Muscle layer of colon (tissue), 2 donors: ENCODE measurements around the gene COX10.
"Not testable (repeated sequence)": the region's sequence is repeated elsewhere in the genome, so short reads cannot be mapped to it uniquely, and the experiment has no call there.

Source experiments
- H3K27ac ChIP-seq: one replicate; pipeline ENCODE4 v1.7.0; 2013; ENCODE audit warnings: low read depth, mild to moderate bottlenecking, low read length, moderate library complexity
- H3K27me3 ChIP-seq, 2 donors: one replicate each; pipeline ENCODE4 v1.7.0; 2013; ENCODE audit warnings: low read length in 2 of 2, mild to moderate bottlenecking in 2 of 2; ENCODE audit not compliant: insufficient read depth in 2 of 2, control insufficient read depth in 1 of 2
- H3K36me3 ChIP-seq: one replicate; pipeline ENCODE4 v1.7.0; 2013; ENCODE audit warnings: mild to moderate bottlenecking, low read length; ENCODE audit not compliant: insufficient read depth
- H3K4me1 ChIP-seq: one replicate; pipeline ENCODE4 v1.7.0; 2013; ENCODE audit warnings: mild to moderate bottlenecking, low read length; ENCODE audit not compliant: insufficient read depth
- H3K4me3 ChIP-seq, 2 donors: one replicate each; pipeline ENCODE4 v1.7.0; 2013; ENCODE audit warnings: low read length in 2 of 2, low read depth in 1 of 2, mild to moderate bottlenecking in 1 of 2, moderate library complexity in 1 of 2
- H3K9ac ChIP-seq: one replicate; pipeline ENCODE4 v1.7.0; 2013; ENCODE audit warnings: low read length
- H3K9me3 ChIP-seq: one replicate; pipeline ENCODE4 v1.7.0; 2013; ENCODE audit warnings: mild to moderate bottlenecking, low read length
- donor health status: abdominal sarcoma.
- donor health status: Adenocarcinoma of cecum.

COX10 gene

GRCh38 chr17:14239271-14239670 is 170.0 kb downstream of the COX10 start:
- H3K27ac ChIP-seq, H3K9ac ChIP-seq, H3K4me3 ChIP-seq, H3K9me3 ChIP-seq, H3K36me3 ChIP-seq, H3K27me3 ChIP-seq, H3K4me1 ChIP-seq: not testable (repeated sequence)

- Histone ChIP-seq H3K9ac (no peak overlapping the region), H3K9me3 (no peaks in the 10 kb centered on the region), H3K4me3 (no peak overlapping the region), H3K36me3 (no peaks in the 10 kb centered on the region), H3K27me3 (no peaks in the 10 kb centered on the region), H3K4me1 (no peaks in the 10 kb centered on the region), H3K27ac (no peak overlapping the region)
Observed at GRCh38 chr17:14245002-14245401, 175.7 kb downstream of the COX10 start.

GRCh38 chr17:14245629-14246028 is 176.3 kb downstream of the COX10 start:
- no peaks in the 10 kb centered on the region for H3K9me3 ChIP-seq
- H3K36me3 ChIP-seq = no peaks in the 10 kb centered on the region
- H3K9ac ChIP-seq = no peak overlapping the region
- H3K4me1 ChIP-seq = no peaks in the 10 kb centered on the region
- no peak overlapping the region for H3K27ac ChIP-seq
- H3K27me3 ChIP-seq = no peaks in the 10 kb centered on the region
- no peak overlapping the region for H3K4me3 ChIP-seq
